ENCODE results near the gene RASSF1. TPM values are rescaled to one million over a fixed set of nuclear protein-coding genes. Genes with fewer than 3 reads are reported as not detected.

The RASSF1 gene
- total and polyA plus RNA-seq, 2 of the 13 experiments (the other 11 are each of a cell fraction or from before 2014, with no cell fraction given): 10.2 to 27.5 TPM

DNA sequence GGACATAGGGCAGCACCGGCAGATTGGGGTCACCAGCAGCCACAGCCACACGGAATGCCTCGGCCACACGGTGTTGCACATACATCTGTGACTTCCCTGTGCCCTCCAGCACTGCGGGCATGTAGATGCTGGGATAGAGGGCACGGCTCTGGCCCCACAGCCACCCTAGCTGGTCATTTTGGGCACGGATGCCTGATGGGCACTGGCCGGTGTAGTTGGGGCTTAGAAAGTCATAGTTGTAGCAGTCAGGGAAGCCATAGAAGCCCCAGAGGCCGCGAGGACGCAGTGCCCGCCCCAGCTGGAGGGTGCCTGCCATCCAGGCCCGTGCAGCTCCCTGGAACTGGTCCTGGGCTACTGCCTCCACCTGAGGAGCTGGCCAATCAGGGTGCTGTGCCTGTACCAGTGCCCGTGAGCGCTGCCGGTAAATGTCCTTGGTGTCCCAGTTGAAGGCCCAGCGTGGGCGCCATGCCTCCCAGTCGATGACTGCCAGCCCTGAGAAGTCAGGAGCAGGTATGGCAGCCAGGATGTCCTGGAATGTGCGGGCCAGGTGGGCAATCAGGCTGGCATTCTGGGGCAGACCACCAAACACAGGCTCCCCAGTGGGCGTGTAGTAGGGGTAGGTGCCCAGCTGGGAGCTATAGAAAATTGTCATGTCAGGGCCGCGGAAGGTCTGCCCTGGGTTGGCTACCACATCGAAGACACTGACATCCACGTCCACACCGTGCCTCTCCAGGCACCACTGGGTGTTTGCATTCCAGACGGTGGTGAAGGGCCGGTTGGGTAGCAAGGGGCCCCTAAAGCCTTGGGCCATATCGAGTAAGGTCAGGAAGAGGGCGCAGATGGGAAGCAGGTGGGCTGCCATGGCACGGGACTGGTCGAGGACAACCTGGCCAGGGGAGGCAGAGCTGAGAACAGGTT lies 38.3 kb downstream of the RASSF1 start:
- Histone ChIP-seq H3K4me1 (ENCODE audit: insufficient read depth, low read length) (peaks cover 56% of the 10 kb centered on the region), H3K79me2 (ENCODE audit: insufficient read depth, low read length) (peaks cover 36% of the 10 kb centered on the region), H3K4me3 (replicated peaks in 1 of 3; ENCODE audit: insufficient read depth in 1 of 3, low read depth in 2 of 3, low read length in 3 of 3) (peak overlapping the region; percentile 67 to 91 (median 71)), H3K27me3 (ENCODE audit: control insufficient read depth in 1 of 2, insufficient read depth in 2 of 2, low read length in 2 of 2) (no peaks in the 10 kb centered on the region; a peak in 1 of 5 replicates), H4K20me1 (ENCODE audit: insufficient read depth, low read length) (peaks cover 11% of the 10 kb centered on the region), H3K4me2 (ENCODE audit: low read depth, low read length) (peak overlapping the region; percentile 86), H3K36me3 (replicated peaks in 1 of 2; ENCODE audit: control insufficient read depth in 1 of 2, insufficient read depth in 2 of 2, low read length in 2 of 2) (peaks cover 1 to 3% of the 10 kb centered on the region in 2 experiments; a peak in 2 of 5 replicates), H3K9me3 (ENCODE audit: low read length) (no peaks in the 10 kb centered on the region), H3K9ac (ENCODE audit: insufficient read depth, low read depth, low read length) (peak overlapping the region; percentile 93), H3K27ac (ENCODE audit: extremely low read length, insufficient read depth, low read length) (peak overlapping the region; percentile 96), H2AFZ (ENCODE audit: low read length) (no peak overlapping the region)
- FAIRE-seq (no peak), ATAC-seq (peak; percentile 3), DNase-seq (ENCODE audit: low spot score) (no peak)
- CTCF ChIA-PET (ENCODE audit: low intra/inter-chr PET ratio, low total read pairs): interaction anchor here (1.9 to 2.5 kb wide), 2 partner anchors 20 to 22 kb away, joined by 14 to 15 read pairs; partner anchors contain the start of gene HYAL2
- POLR2A ChIA-PET: interaction anchor here (1.1 to 7.9 kb wide), 14 partner anchors 10 to 106 kb away, joined by 3 to 222 read pairs (median 12); partner anchors contain the start of genes CYB561D2, GNAI2, HYAL2 and IFRD2
- intact Hi-C loops (cut with micrococcal nuclease; ENCODE audit: unreplicated experiment) (loop anchor here (1.0 to 5.0 kb wide), 2 partner anchors 22 to 40 kb away; no protein-coding TSS in a partner anchor), in situ Hi-C loops (cut with HindIII; ENCODE audit: extremely low pct_ligation_motif_present, low pct_unique_long_range_greater_than_20kb) (no loop called here)
- no TSS peak for BruUV-seq (replicated peaks)
- WGBS (ENCODE audit: low lambda C conversion rate): 10% methylated on average over 2 of the region's 32 CpGs
- TF ChIP-seq, protein P1, sequence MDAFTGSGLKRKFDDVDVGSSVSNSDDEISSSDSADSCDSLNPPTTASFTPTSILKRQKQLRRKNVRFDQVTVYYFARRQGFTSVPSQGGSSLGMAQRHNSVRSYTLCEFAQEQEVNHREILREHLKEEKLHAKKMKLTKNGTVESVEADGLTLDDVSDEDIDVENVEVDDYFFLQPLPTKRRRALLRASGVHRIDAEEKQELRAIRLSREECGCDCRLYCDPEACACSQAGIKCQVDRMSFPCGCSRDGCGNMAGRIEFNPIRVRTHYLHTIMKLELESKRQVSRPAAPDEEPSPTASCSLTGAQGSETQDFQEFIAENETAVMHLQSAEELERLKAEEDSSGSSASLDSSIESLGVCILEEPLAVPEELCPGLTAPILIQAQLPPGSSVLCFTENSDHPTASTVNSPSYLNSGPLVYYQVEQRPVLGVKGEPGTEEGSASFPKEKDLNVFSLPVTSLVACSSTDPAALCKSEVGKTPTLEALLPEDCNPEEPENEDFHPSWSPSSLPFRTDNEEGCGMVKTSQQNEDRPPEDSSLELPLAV (CRISPR knock-in tag; conservative IDR thresholded peaks at IDR 0.05; ENCODE audit: low read depth): no peak
- TF ChIP-seq TBX2 (CRISPR knock-in tag; IDR thresholded peaks at IDR 0.05; ENCODE audit: borderline replicate concordance) (peak; percentile 1; the same call in 1 of the 2 replicates), IRX3 (CRISPR knock-in tag; IDR thresholded peaks at IDR 0.05; ENCODE audit: borderline replicate concordance, low read depth) (no peak), POLR2AphosphoS2 (IDR thresholded peaks at IDR 0.05; ENCODE audit: low read depth, low read length) (0 out of 2 replicates have a peak, but pooled peaks have one; percentile 6), CC2D1A (CRISPR knock-in tag; IDR thresholded peaks at IDR 0.05) (peak; percentile 11; the same call in 1 of the 2 replicates), ZNF274 (CRISPR knock-in tag; IDR thresholded peaks at IDR 0.05) (peak; percentile 30; the same call in 1 of the 2 replicates)
- TF ChIP-seq, protein P2, sequence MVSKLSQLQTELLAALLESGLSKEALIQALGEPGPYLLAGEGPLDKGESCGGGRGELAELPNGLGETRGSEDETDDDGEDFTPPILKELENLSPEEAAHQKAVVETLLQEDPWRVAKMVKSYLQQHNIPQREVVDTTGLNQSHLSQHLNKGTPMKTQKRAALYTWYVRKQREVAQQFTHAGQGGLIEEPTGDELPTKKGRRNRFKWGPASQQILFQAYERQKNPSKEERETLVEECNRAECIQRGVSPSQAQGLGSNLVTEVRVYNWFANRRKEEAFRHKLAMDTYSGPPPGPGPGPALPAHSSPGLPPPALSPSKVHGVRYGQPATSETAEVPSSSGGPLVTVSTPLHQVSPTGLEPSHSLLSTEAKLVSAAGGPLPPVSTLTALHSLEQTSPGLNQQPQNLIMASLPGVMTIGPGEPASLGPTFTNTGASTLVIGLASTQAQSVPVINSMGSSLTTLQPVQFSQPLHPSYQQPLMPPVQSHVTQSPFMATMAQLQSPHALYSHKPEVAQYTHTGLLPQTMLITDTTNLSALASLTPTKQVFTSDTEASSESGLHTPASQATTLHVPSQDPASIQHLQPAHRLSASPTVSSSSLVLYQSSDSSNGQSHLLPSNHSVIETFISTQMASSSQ (IDR thresholded peaks at IDR 0.05; ENCODE audit: low read depth): no peak
- TF ChIP-seq, protein P2 (CRISPR knock-in tag; IDR thresholded peaks at IDR 0.05; ENCODE audit: borderline replicate concordance): no peak
